Activated CD8-positive, alpha-beta memory T cell treated with anti-CD3 and anti-CD28 coated beads for 36 hours (primary cell): ENCODE results near the gene PRMT7. TPM values are rescaled to one million over a fixed set of nuclear protein-coding genes. Genes with fewer than 3 reads are reported as not detected.

ENCODE experiments used
- CTCF ChIA-PET: fragments of 350-600 bp; sonication (Branson Sonifier 250); formaldehyde crosslinking; loops from one replicate; lab custom pipeline; 2021; ENCODE audit warnings: antibody characterized with exemption; lab: Charles Lee
- POLR2A ChIA-PET: fragments of 350-600 bp; sonication (Branson Sonifier 250); formaldehyde crosslinking; loops from one replicate; lab custom pipeline; 2021; ENCODE audit warnings: antibody characterized with exemption; lab: Charles Lee
- total RNA-seq, 2 experiments: library from RNA; stranded (reverse); gene quantifications; one replicate each; pipeline ENCODE4 v1.2.3, GENCODE V29; 2021

The PRMT7 gene
- total RNA-seq, 2 experiments from 2014 or later = 60.2 to 62.9 TPM

- ChIA-PET CTCF (interaction anchor here (0.6 to 6.0 kb wide), 27 partner anchors 9 to 875 kb away, joined by 3 to 160 read pairs (median 3); partner anchors contain the start of genes PLA2G15, PRMT7, SLC7A6 and SLC7A6OS), POLR2A (interaction anchor here (0.6 to 1.4 kb wide), 4 partner anchors 9 to 86 kb away, joined by 3 to 4 read pairs (median 4); no protein-coding TSS in a partner anchor)
Measured at GRCh38 chr16:68328151-68328859, 17.5 kb downstream of the PRMT7 start.

GRCh38 chr16:68328860-68329390 is 18.1 kb downstream of the PRMT7 start:
- ChIA-PET POLR2A (interaction anchor here (1.4 kb wide), 1 partner anchor 10 kb away, joined by 4 read pairs; no protein-coding TSS in a partner anchor), CTCF (interaction anchor here (0.6 to 6.0 kb wide), 25 partner anchors 9 to 192 kb away, joined by 3 to 160 read pairs (median 4); partner anchors contain the start of genes PLA2G15, PRMT7, SLC7A6 and SLC7A6OS)

- ChIA-PET POLR2A (no interaction called here), CTCF (interaction anchor here (2.2 kb wide), 1 partner anchor 70 kb away, joined by 12 read pairs; no protein-coding TSS in a partner anchor)
Measured at GRCh38 chr16:68331879-68332410, 21.1 kb downstream of the PRMT7 start.

DNA sequence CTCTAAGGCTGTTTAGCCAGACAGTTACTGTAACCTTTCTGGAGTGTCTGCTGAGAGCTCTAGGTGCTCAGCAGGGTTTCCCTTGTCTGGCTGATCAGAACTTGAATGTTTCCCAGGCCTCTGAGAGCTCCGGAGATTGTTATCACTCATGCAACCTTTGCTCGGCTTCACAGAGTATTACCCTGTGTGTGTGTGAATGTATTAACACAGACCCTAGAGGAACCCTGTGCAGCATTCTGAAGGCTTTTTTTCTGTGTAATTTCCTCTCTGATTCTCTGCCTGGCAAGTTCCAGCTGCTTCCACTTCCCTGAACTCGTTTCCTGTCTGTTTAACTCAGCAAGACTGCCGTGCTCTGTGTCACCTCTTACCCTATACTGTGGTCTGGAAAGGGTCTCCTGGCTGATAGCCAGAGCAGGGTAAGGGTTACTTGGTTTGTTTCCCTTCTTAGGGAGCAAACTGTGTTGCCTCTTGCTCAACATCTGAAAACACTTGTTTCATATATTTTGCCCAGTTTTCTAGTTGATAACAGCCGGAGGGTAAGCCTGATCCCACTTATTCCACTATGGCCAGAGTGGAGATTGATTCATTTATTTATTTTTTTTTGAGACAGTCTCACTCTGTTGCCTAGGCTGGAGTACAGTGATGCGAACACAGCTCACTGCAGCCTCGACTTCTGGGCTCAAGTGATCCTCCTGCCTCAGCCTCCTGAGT is 21.7 kb downstream of the PRMT7 start:
- POLR2A ChIA-PET = no interaction called here
- CTCF ChIA-PET = interaction anchor here (2.2 kb wide), 1 partner anchor 71 kb away, joined by 12 read pairs; no protein-coding TSS in a partner anchor

GRCh38 chr16:68335175-68335574 is 24.4 kb downstream of the PRMT7 start:
- ChIA-PET CTCF (interaction anchor here (0.9 to 1.2 kb wide), 2 partner anchors 71 to 73 kb away, joined by 3 read pairs; partner anchors contain the start of gene SLC7A6), POLR2A (interaction anchor here (0.8 kb wide), 1 partner anchor 71 kb away, joined by 4 read pairs; no protein-coding TSS in a partner anchor)

DNA sequence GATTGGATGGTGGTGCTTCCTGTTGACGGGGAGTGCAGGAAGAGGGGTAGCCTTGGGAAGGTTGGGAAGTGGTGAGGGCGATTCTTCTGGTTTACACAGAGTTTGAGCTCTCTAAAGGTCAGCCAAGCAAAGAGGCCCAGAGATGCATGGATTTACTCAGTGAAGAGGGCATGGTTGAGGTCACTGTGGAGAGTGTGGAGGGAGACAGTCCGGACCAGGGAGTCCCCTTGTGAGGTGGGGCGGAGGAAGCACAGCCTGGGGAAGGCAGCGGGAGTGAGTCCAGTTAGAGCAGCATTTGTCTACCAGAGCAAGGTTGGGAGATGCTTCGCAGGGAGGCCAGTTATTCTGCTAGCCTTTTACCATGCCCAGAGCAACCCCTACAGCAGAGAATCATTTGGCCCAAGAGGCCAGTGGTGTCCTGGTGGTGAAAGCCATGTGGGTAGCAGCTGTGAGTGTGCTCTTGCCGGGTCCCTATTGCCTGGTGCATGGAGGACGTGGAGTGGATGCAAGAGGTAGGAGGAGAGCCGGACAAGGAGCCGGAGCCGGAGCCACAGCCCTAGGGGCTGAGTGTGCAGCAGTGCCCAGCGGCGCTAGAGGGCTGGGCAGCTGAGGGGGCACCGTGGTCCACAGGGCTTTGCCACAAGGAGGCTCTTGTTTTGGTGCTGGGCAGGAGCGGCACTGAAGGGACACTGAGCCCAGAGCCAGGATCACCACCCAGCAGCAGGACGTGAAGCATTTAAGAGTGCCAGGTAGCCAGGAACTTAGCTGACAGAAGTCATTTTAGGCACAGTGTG is 27.7 kb downstream of the PRMT7 start:
- ChIA-PET POLR2A (no interaction called here), CTCF (interaction anchor here (0.8 to 2.3 kb wide), 4 partner anchors 10 to 77 kb away, joined by 3 to 7 read pairs (median 5); partner anchors contain the start of gene SLC7A6)

DNA sequence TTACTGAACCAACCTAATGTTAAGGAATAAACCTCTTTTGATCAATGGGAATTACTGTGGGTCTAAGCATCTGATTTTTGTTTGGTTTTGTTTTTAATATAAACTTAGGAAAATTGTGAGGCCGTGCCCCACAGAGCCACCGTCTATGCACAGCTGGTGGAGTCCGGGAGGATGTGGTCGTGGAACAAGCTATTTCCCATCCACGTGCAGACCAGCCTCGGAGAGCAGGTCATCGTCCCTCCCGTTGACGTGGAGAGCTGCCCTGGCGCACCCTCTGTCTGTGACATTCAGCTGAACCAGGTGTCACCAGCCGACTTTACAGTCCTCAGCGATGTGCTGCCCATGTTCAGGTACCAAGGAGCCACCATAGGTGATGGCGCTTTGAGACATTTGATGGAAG is 28.4 kb downstream of the PRMT7 start:
- POLR2A ChIA-PET = no interaction called here
- CTCF ChIA-PET = interaction anchor here (1.5 to 2.3 kb wide), 3 partner anchors 16 to 78 kb away, joined by 3 to 7 read pairs (median 7); partner anchors contain the start of gene SLC7A6

GRCh38 chr16:68342620-68343019 is 31.8 kb downstream of the PRMT7 start:
- ChIA-PET POLR2A (no interaction called here), CTCF (interaction anchor here (1.3 to 1.7 kb wide), 2 partner anchors 81 to 167 kb away, joined by 4 to 6 read pairs; no protein-coding TSS in a partner anchor)

DNA sequence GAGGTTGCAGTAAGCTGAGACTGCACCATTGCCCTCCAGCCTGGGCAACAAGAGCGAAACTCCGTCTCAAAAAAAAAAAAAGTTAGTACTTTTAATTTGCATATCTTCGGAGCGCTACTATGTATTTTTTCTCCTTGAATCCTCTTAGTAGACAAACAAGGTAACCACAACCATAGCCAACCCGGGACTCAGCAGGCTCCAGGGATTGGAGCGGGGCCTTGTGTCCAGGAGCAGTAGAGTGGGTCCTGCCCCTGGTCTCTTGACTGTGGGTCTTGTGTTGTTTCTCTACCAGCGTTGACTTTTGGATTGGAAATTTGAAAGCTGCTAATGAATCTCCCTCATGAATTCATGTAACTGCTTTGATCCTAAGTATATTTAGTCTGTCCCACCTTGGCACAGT is 32.3 kb downstream of the PRMT7 start:
- CTCF ChIA-PET = interaction anchor here (1.3 to 1.7 kb wide), 2 partner anchors 81 to 167 kb away, joined by 4 to 6 read pairs; no protein-coding TSS in a partner anchor
- POLR2A ChIA-PET = no interaction called here

GRCh38 chr16:68344252-68344651 is 33.4 kb downstream of the PRMT7 start:
- ChIA-PET CTCF (interaction anchor here (0.7 kb wide), 2 partner anchors 99 to 1220 kb away, joined by 3 read pairs; partner anchors contain the start of gene PLA2G15), POLR2A (no interaction called here)

- CTCF ChIA-PET = interaction anchor here (0.8 to 0.9 kb wide), 2 partner anchors 16 to 81 kb away, joined by 3 read pairs; partner anchors contain the start of gene SLC7A6
Measured at GRCh38 chr16:68345351-68345810, 34.6 kb downstream of the PRMT7 start.

GRCh38 chr16:68345958-68346635 is 35.3 kb downstream of the PRMT7 start:
- POLR2A ChIA-PET = no interaction called here
- CTCF ChIA-PET = interaction anchor here (0.8 kb wide), 1 partner anchor 82 kb away, joined by 3 read pairs; the partner anchor contains the start of gene SLC7A6

More at GRCh38 chr16:68345351-68345810, 34.6 kb downstream of the PRMT7 start:
- POLR2A ChIA-PET = no interaction called here

DNA sequence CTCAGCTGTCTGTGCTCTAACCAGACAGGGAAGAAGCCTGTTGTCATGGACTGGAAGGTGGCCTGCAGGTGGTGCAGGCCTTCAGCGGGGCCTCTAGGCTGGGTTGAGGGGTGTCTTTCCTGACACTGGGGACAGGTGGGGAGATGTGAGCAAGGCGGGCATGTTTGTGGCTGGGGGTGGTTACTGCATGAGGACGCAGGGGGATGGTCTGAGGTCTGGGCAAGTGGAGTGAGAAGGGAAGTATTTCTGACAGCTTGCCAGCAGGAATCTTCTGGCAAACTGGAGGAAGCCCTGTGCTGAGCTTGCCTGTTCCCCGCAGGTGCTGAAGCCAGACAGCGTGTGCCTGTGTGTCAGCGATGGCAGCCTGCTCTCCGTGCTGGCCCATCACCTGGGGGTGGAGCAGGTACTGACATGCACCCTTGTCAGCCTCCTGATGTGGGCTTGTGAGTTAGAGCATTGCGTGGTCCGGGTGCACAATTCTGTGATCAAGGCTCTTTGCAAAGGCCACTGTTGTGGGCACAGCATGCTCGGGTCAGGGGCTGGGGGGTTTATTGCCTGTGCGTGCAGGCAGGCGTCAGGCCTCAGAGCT is 36.2 kb downstream of the PRMT7 start:
- ChIA-PET POLR2A (interaction anchor here (0.5 kb wide), 1 partner anchor 250 kb away, joined by 6 read pairs; no protein-coding TSS in a partner anchor), CTCF (no interaction called here)

GRCh38 chr16:68347605-68348004 is 36.8 kb downstream of the PRMT7 start:
- POLR2A ChIA-PET = interaction anchor here (0.5 kb wide), 1 partner anchor 250 kb away, joined by 6 read pairs; no protein-coding TSS in a partner anchor
- CTCF ChIA-PET = no interaction called here

GRCh38 chr16:68348639-68349445 is 38.0 kb downstream of the PRMT7 start:
- ChIA-PET POLR2A (interaction anchor here (0.6 kb wide), 1 partner anchor 781 kb away, joined by 3 read pairs; no protein-coding TSS in a partner anchor), CTCF (no interaction called here)
